Esophagus squamous epithelium (tissue), 5 donors: ENCODE data around the gene STK4. TPM values are rescaled to one million over a fixed set of nuclear protein-coding genes. Genes with fewer than 3 reads are reported as not detected.

Source experiments
- DNase-seq: peaks from one replicate; lab custom pipeline; 2025; lab: John Stamatoyannopoulos, UW
- H3K27ac ChIP-seq, 4 donors: fragments of 200-600 bp; sonication (generic); one replicate each; pipeline ENCODE4 v1.5.1; 2016 to 2019; ENCODE audit warnings: mild to moderate bottlenecking in 1 of 4
- H3K27me3 ChIP-seq, 4 donors: fragments of 200-600 bp; sonication (generic); 1 replicate in 3 of 4; 2 replicates in 1 of 4; pipeline versions ENCODE4 v1.5.1 to v1.6.0; 2017 to 2021; ENCODE audit warnings: antibody characterized with exemption in 1 of 4
- H3K36me3 ChIP-seq, 3 donors: fragments of 200-600 bp; sonication (generic); one replicate each; pipeline ENCODE4 v1.5.1; 2016 to 2019
- H3K4me1 ChIP-seq, 3 donors: fragments of 200-600 bp; sonication (generic); one replicate each; pipeline ENCODE4 v1.5.1; 2017 to 2019
- H3K4me3 ChIP-seq, 4 donors: fragments of 200-600 bp; sonication (generic); 1 replicate in 3 of 4; 2 replicates in 1 of 4; pipeline ENCODE4 v1.5.1; 2016 to 2019; ENCODE audit warnings: mild to moderate bottlenecking in 2 of 4, moderate library complexity in 1 of 4
- H3K9me3 ChIP-seq, 3 donors: fragments of 200-600 bp; sonication (generic); one replicate each; pipeline ENCODE4 v1.5.1; 2016 to 2019
- POLR2A ChIP-seq, 4 donors: fragments of 450-650 bp; IDR thresholded peaks; one replicate each; pipeline ENCODE4 v1.6.1; 2017; ENCODE audit warnings: antibody characterized with exemption in 4 of 4, mild to moderate bottlenecking in 4 of 4, moderate library complexity in 3 of 4
- WGBS, 2 donors: methylation state at CpG; one replicate each; pipeline ENCODE4 v1.1.5; 2018; 5-methylcytosine and 5-hydroxymethylcytosine counted together
- intact Hi-C: fragments of 100-400 bp; cut with DNase I; formaldehyde crosslinking; loops from one replicate; pipeline ENCODE4 v1.15.0; 2022
- total RNA-seq, 4 donors: library from RNA; depleted of rRNA; stranded (reverse); fragments of >200 nt; gene quantifications; one replicate each; pipeline ENCODE4 v1.1.0, GENCODE V29; 2016
- TF ChIP-seq, protein P1 (sequence below), 6 experiments: fragments of 450-650 bp in 4 of 6; fragments of 200-600 bp in 2 of 6; sonication (generic) in 2 of 6; IDR thresholded peaks; one replicate each; pipeline ENCODE4 v1.5.1; 2016 to 2019; ENCODE audit warnings: antibody characterized with exemption in 6 of 6, mild to moderate bottlenecking in 4 of 6, moderate library complexity in 4 of 6
- donor health status: DM: yes; HTN: yes; CAD: no.

The STK4 gene
- total RNA-seq, 4 donors from 2014 or later = 14.6 to 29.8 (median 17.6) TPM

DNA sequence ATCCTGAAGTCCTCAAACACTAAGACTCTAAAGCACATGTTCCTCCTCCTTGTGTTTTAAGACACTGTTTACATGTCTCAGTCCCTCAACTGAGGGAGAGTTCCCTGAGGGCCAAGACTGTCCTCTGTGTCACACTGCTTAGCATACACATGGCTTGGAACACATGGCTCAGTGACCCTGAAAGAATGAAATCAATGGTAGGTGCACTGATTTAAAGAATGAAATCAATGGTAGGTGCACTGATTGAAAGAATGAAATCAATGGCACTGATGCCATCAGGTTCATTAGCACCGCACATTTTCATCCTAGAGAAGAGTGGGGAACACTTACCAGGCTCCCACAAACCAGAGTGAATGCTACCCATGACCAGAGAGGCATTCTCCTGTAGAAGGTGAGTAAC, 15.9 kb upstream of the STK4 start:
- no peak for DNase-seq
- Histone ChIP-seq H3K9me3 (no peaks in the 10 kb centered on the region), H3K27ac (no peak overlapping the region), H3K36me3 (peaks cover 31 to 100% (median 50%) of the 10 kb centered on the region in 3 donors), H3K4me3 (no peak overlapping the region), H3K4me1 (no peaks in the 10 kb centered on the region), H3K27me3 (no peaks in the 10 kb centered on the region)
- intact Hi-C loops = no loop called here
- WGBS, 2 donors = 100% methylated on average over 1 of the region's 1 CpG; no CpG with 5 or more reads in 1 of the 2 donors
- TF ChIP-seq POLR2A (IDR thresholded peaks at IDR 0.05) = no peak
- TF ChIP-seq, protein P1, sequence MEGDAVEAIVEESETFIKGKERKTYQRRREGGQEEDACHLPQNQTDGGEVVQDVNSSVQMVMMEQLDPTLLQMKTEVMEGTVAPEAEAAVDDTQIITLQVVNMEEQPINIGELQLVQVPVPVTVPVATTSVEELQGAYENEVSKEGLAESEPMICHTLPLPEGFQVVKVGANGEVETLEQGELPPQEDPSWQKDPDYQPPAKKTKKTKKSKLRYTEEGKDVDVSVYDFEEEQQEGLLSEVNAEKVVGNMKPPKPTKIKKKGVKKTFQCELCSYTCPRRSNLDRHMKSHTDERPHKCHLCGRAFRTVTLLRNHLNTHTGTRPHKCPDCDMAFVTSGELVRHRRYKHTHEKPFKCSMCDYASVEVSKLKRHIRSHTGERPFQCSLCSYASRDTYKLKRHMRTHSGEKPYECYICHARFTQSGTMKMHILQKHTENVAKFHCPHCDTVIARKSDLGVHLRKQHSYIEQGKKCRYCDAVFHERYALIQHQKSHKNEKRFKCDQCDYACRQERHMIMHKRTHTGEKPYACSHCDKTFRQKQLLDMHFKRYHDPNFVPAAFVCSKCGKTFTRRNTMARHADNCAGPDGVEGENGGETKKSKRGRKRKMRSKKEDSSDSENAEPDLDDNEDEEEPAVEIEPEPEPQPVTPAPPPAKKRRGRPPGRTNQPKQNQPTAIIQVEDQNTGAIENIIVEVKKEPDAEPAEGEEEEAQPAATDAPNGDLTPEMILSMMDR (IDR thresholded peaks at IDR 0.05) = no peak

DNA sequence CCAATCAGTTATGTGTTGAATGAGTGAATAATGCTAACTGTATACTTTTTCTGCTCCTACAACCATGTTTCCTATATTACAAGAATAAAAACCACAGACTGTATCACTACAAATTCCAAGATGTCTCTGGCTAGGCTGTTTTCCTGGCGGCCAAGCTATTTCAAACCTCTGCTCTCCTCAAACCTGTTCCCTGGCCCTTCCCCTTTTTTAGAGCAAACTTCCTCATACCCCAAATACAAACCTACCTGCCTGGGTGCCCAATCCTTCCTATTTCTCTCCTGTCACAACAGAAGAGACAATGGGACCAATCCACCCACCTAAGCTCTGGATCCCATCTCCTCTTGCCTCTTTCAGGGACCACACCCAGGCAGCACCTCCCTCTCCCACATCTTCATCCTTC, 13.6 kb upstream of the STK4 start:
- 91 to 94% methylated on average over 1 of the region's 1 CpG for WGBS, 2 donors
- Histone ChIP-seq H3K4me3 (no peak overlapping the region), H3K36me3 (peaks cover 33 to 88% (median 47%) of the 10 kb centered on the region in 3 donors), H3K4me1 (peaks cover 0 to 18% (median 0%) of the 10 kb centered on the region in 3 donors), H3K9me3 (no peaks in the 10 kb centered on the region), H3K27ac (no peak overlapping the region), H3K27me3 (no peaks in the 10 kb centered on the region)
- DNase-seq = no peak
- no peak for TF ChIP-seq POLR2A (IDR thresholded peaks at IDR 0.05)
- TF ChIP-seq, protein P1 (IDR thresholded peaks at IDR 0.05) = no peak
- intact Hi-C loops = no loop called here

DNA sequence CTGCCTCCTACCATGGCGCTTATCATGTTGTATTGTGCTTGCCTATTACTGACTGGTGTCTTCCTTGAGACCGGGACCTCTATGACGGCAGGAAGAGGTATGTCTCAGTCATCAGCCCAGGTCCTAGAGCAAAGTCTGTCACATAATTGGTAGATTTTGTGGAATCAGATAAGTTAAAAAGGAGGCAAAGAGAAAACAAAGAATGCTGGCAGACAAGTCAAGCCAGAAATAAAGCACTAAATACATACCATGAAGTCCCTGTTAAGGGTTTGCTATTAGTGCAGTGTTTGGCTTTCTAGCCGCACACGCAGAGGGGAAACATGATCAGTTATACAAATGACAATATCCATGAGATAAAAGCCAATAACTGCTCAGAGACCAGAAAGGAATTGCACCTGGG, 12.1 kb upstream of the STK4 start:
- Histone ChIP-seq H3K36me3 (peaks cover 33 to 73% (median 39%) of the 10 kb centered on the region in 3 donors), H3K9me3 (no peaks in the 10 kb centered on the region), H3K4me1 (peaks cover 0 to 33% (median 7%) of the 10 kb centered on the region in 3 donors), H3K4me3 (no peak overlapping the region), H3K27ac (no peak overlapping the region), H3K27me3 (no peaks in the 10 kb centered on the region)
- no peak for TF ChIP-seq POLR2A (IDR thresholded peaks at IDR 0.05)
- TF ChIP-seq, protein P1 (IDR thresholded peaks at IDR 0.05) = no peak
- intact Hi-C loops = no loop called here
- no peak for DNase-seq
- 97 to 100% methylated on average over 5 of the region's 5 CpGs for WGBS, 2 donors

DNA sequence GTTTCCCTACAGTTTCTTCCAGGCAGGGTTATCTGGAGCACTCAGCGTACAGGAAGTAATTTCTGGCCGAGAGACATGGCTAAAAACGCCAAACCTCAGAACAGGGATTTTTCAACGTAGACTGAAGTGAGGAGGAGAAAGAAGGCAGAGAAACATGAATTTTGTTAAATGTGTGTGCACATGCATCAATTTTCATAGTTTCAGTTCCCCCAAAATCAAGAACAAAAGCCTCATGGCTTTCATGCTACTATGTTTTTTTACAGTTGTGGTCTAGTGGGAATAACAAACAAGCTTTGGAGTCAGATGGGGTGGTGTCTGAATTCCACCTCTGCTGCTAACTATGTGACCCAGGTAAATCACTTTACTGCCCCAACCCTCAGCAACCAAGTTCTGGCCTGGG, 11.0 kb upstream of the STK4 start:
- Histone ChIP-seq H3K9me3 (no peaks in the 10 kb centered on the region), H3K27ac (no peak overlapping the region), H3K4me1 (peaks cover 4 to 39% (median 10%) of the 10 kb centered on the region in 3 donors), H3K4me3 (no peak overlapping the region), H3K27me3 (no peaks in the 10 kb centered on the region), H3K36me3 (peaks cover 33 to 62% (median 39%) of the 10 kb centered on the region in 3 donors)
- WGBS, 2 donors = 83 to 89% methylated on average over 4 of the region's 4 CpGs
- DNase-seq = no peak
- intact Hi-C loops = no loop called here
- TF ChIP-seq, protein P1 (IDR thresholded peaks at IDR 0.05) = no peak
- TF ChIP-seq POLR2A (IDR thresholded peaks at IDR 0.05) = no peak

DNA sequence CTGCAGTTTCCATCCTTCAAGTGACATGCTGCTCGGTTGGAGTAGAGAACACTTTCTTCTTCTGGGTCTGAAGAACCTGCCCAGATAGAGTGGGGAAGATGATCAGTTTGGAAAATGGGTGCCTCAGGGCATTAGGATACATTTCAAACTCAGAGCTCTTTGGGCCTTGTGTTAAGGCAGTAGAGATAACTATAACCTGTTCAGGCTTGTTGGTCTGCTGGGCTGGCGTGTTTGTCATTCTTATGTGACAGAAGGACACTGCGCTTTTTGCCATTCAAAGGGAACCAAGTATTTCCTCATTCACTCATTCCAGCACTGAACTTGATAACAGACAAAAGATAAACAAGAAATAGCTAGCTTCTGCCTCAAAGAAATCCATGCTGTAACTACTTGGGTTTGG, 9.9 kb upstream of the STK4 start:
- DNase-seq = no peak

More for the DNA sequence above, 9.9 kb upstream of the STK4 start:
- no peak for TF ChIP-seq POLR2A (IDR thresholded peaks at IDR 0.05)
- TF ChIP-seq, protein P1 (IDR thresholded peaks at IDR 0.05) = no peak
- Histone ChIP-seq H3K9me3 (no peaks in the 10 kb centered on the region), H3K4me3 (no peak overlapping the region), H3K27me3 (no peaks in the 10 kb centered on the region), H3K4me1 (peaks cover 7 to 48% (median 10%) of the 10 kb centered on the region in 3 donors), H3K36me3 (peaks cover 24 to 51% (median 28%) of the 10 kb centered on the region in 3 donors), H3K27ac (no peak overlapping the region)
- WGBS, 2 donors = 62 to 79% methylated on average over 2 to 3 of the region's 3 CpGs
- intact Hi-C loops = no loop called here
